HG02852 (cell line): ENCODE measurements around the gene CCBE1.
"Not testable (repeated sequence)": the region's sequence is repeated elsewhere in the genome, so short reads cannot be mapped to it uniquely, and the experiment has no call there.

Experiments
- ATAC-seq: cut with Tn5 transposase; IDR thresholded peaks from one replicate; pipeline ENCODE4 v1.9.1; 2021; ENCODE audit warnings: mild to moderate bottlenecking, moderate library complexity; ENCODE audit not compliant: unreplicated experiment

CCBE1 gene

DNA sequence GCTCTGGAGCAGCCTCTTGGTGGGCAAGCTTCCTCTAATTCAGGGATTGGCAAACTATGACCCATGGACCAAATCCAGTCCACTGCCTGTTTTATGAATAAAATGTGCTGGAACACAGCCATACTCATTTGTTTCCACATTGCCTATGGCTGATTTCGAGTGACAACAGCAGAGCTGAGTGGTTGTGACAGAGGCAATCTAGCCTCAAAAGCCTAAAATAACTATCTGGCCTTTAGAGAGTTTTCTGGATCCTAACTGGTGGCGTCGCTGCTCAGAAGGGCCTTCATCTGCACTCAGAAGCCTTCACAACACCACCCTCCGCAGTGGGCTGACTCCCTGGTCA is 147.1 kb downstream of the CCBE1 start:
- no peak for ATAC-seq

GRCh38 chr18:59549503-59550173 is 147.6 kb downstream of the CCBE1 start:
- ATAC-seq = no peak

DNA sequence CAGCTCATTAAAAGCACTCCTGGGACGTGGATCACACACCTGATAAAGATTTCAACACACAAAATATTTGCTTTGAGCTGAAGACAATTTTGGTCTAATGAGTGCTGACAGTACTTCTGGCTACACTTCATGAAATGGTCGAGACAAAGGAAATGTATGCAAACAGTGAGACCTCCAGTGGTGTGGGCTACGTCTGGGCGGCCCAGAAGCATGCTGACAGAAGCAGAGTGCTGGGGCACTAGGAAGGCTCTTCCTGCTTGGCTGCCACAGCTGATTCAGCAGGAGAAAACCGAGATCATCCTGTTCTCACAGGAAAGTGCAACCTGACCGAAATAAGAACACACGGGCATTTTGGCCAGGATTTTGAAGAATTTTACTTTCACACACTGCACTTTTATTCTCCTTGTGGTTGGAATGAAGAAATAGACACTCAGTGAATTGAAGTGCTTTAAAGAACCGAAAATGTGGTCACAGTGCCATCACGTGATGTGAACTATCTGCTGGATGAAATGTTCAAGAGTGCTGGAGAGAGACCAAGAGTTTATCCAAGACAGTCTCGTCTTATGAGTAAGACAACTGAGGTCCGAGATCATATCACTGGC is 149.5 kb downstream of the CCBE1 start:
- ATAC-seq = no peak

DNA sequence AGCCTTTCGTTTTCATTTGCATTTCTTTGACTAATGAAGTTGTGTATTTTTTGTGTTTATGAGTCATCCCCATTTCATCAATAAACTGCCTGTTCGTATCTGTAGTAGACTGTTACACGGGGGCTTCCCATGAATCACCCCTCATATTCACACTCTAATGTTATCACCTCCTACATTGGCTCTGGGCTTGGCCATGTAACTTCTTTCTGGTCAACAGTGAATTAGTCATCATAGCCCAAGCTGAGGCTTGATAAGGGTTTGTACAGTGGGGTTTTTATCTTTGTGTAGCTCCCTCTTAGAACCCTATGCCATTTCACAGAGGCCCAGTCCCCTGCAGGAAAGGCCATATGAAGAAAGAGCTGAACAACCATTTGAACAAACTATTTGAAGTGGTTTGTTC is 151.0 kb downstream of the CCBE1 start:
- no peak for ATAC-seq

DNA sequence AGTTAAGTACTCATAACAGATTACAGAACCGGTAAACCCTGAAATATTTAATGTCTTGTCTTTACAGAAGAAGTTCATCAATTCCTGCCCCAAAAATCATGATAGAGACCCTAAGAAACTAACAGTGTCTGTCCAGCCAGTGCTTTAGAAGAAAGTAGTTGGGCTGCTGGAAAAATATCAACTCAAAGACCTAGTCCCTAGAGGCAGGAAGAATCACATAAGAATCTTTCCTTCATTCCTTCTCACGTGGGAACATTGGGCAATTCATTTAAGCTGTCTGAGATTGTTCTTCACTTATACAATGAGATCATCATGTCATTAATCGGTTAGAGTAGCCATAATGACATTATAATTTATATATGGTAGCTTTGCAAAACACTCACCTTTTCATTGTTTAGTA is 156.4 kb downstream of the CCBE1 start:
- no peak for ATAC-seq

- no peak for ATAC-seq
Observed at GRCh38 chr18:59540346-59540745, 156.9 kb downstream of the CCBE1 start.

DNA sequence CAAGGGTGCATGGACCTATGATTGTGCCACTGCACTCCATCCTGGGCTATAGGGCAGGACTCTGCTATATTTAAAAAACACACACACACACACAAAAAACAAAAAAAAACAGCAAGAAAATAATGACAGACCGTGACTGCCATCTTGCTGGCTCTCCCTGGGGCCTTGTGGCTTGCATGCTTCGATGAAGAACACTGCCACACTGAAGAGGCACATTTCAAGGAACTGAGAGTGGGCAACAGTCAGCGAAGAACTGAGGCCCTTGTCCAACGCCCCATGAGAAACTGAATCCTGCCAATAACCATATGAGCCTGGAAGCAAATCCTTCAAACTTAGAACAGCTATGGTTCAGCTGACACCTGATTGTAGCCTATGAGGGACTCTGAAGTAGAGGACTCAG is 158.1 kb downstream of the CCBE1 start:
- no peak for ATAC-seq

DNA sequence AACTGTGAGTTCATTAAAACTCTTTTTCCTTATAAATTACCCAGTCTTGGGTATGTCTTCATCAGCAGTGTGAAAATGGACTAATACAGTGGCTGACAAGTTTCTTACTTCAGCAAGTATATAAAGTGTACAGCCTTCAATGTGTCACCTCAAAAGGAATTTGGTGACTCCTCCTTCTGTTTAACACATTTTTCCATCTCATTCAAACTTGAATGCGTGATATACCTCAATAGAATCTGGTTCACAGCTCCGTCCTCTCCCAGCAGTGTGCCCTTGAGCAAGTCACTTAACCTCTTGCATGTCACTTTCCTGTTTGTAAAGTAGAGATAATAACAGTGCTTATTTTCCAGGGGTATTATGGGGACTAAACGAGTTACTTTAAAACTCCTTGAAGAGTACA is 159.6 kb downstream of the CCBE1 start:
- ATAC-seq = no peak

- no peak for ATAC-seq
Observed at GRCh38 chr18:59536166-59536565, 161.1 kb downstream of the CCBE1 start.

DNA sequence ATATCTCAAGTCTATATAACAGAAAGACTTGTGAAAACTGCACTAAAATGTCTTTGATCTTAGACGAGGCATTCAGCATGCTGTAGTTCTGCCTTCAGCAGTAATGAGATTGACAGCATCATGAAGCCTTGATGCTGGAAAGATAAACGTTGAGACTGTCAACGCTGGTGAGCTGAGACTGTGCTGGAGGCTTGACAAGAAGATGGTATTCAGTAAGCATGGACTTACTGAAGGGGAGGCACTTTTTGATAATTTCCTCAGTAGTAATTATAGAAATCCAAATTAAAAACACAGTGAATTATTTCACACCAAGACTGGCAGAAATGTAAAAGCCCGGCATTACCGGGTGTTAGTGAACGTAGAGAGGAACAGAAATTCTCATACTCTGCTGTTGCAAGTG is 162.2 kb downstream of the CCBE1 start:
- ATAC-seq = no peak

DNA sequence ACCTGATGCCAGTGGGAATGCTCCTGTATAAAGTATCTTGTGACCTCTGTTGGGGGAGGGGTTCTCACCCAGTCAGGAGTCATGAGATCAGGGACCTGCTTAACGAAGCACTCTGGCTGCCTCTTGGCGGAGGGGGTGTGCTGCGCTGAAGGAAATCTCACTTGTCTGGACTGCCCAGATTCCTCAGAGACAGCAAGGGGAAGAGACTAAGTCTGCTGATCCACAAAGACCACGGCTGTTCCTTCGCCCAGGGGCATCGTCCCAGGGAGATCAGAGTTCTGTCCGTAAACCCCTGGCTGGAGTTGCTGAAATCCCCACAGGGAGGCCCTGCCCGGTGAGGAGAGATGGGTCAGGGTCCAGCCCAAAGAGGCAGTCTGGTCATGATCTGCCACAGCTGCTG is 168.4 kb downstream of the CCBE1 start:
- no peak for ATAC-seq

- no peak for ATAC-seq
Observed at GRCh38 chr18:59520562-59521355, 176.5 kb downstream of the CCBE1 start.

- ATAC-seq = no peak
Observed at GRCh38 chr18:59518705-59519104, 178.5 kb downstream of the CCBE1 start.

GRCh38 chr18:59517446-59518165 is 179.6 kb downstream of the CCBE1 start:
- no peak for ATAC-seq

DNA sequence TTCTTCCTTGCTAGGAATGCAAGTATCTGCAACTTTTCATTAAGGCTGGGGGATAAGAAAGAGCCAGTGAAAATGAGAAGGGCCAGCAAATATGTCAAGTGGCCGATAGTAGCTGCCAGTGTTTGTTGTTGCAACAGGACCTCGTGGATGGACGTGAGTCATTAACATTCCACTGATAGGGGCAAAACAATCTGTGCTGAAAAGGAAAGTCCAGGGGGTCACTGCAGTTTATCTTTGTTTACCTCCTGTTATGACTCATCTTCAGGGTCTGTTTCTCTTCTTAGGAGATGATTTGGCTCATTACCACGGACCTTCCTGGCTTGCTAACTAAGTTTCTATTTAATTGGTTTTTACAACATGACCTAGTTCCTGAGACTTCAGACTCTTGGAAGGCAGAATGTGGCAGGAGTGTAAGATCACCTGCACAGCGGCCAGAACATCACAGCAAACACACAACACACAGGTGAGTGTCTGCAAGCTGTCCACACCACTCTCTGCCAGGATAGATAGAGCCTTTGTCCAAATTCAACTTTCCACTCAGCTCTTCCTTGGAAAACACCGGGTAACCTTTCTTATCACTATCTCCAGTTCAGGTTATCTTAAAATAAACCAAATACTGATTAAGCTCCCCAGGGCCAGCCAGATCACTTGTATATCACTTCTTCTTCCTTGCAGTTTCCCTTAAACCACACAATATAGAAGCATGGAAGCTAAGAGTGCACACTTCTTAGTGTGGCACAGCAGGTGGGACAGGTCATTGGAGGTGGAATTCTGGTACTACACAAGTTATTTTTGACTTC is 180.7 kb downstream of the CCBE1 start:
- ATAC-seq = no peak

DNA sequence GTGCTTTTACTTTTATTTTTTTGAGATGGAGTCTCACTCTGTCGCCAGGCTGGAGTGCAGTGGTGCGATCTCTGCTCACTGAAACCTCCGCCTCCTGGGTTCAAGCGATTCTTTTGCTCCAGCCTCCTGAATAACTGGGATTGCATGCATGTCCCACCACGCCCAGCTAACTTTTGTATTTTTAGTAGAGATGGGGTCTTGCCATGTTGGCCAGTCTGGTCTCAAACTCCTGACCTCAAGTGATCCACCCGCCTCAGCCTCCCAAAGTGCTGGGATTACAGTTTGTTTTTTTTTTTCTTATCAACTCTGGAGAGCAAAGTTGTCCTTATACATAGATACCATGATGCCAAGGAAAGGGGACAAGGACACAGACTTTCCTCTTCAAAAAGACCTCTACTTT is 181.3 kb downstream of the CCBE1 start:
- ATAC-seq = not testable (repeated sequence)

GRCh38 chr18:59515147-59515546 is 182.1 kb downstream of the CCBE1 start:
- no peak for ATAC-seq

DNA sequence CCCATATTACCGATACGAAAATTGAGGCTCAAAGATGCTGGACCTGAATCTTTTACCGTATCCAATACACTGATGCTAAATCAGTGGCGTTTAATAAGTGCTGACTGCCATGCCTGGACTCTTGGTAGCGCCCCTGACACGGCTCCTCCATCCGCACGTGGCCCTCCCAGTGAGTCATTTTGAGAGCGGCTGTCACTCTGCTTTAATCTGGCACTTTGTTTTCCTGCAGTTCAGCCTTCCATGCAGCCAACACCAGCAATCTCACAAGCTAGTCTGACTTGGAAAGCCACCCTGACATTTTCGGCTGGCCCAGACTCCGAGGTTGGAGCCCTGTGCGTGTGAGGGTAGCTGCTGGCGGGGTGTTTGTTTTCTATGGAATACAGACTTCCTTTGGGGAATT is 183.0 kb downstream of the CCBE1 start:
- ATAC-seq = no peak

DNA sequence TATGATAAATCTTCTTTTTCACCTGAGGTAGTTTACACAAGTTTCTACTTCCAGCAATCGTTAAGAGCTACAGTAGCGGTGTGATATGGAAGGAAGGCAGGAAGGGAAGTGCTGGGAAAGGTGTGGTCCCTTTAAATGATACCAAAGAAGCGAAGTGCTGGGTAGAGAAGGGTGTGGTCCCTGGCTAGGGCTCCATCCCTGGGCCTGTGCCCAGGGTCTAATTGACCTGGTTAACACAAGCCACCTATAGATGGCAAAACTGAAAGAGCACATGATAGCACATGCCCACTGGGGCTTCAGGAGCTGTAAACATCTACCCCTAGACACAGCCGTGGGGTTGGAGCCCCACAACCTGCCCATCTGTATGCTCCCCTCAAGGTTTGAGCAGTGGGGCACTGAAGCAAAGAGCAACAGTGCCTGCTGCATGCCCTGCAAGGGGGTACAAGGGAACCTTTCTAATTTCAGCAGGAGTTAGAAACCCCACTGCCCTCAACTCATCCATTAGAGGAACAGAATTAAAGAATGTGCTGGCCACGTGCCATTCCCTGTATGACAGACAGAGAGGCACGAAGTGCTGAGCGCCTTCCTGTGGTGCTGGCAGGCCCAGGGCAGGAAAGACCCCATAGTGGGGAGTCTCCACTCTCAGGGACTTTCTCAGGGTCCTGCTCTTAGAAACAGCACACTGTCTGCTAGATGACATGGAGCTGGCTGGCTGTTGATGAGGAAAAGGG is 185.0 kb downstream of the CCBE1 start:
- no peak for ATAC-seq
